Renal cortex interstitium (tissue), 11 donors: ENCODE data around the gene LPCAT2. TPM values are rescaled to one million over a fixed set of nuclear protein-coding genes. Genes with fewer than 3 reads are reported as not detected.

Experiments
- DNase-seq, 11 donors: peaks; one replicate each; pipeline ENCODE4 v3.0.0-alpha.2; 2013; ENCODE audit warnings: low read depth in 9 of 11, low spot score in 4 of 11; ENCODE audit errors: extremely low read depth in 1 of 11
- polyA plus RNA-seq, 3 donors: library from polyadenylated mRNA; unstranded; fragments of 120-200 nt; gene quantifications; one replicate each; pipeline ENCODE4 v1.2.1, GENCODE V29; 2013; ENCODE audit not compliant: insufficient read length in 3 of 3

The LPCAT2 gene
- polyA plus RNA-seq, 3 donors = 7.0 to 12.5 (median 8.4) TPM

DNA sequence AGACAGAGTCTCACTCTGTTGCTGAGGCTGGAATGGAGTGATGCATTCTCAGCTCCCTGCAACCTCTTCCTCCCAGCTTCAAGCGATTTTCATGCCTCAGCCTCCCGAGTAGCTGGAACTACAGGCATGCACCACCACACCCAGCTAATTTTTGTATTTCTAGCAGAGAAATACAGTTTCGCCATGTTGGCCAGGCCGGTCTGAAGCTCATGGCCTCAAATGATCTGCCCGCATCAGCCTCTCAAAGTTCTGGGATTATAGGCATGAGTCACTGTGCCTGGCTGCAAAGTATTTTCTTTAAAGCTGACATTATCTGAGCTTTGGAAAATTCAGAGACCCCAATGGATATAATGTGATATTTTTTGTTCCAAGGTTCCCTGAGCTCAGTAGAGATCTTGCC lies 115.8 kb downstream of the LPCAT2 start:
- no peak for DNase-seq

DNA sequence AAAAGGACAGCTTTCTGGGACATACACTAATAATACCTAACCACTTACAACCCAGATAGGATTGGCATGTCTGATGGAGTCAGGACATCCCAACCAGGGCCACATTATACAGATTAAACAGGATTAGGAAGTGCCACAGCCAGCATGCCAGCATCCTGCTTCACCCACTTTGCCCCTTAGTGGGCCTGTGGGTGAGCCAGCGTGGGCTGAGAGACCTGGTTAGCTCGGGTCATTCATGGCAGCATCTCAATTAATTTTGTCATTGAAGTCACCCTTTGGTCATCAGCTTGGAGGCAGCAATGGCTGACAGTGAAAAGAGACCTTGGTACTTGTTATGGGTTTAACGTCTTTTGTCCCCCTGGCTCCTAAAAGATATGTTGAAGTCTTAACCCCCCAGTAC lies 117.0 kb downstream of the LPCAT2 start:
- no peak for DNase-seq

DNA sequence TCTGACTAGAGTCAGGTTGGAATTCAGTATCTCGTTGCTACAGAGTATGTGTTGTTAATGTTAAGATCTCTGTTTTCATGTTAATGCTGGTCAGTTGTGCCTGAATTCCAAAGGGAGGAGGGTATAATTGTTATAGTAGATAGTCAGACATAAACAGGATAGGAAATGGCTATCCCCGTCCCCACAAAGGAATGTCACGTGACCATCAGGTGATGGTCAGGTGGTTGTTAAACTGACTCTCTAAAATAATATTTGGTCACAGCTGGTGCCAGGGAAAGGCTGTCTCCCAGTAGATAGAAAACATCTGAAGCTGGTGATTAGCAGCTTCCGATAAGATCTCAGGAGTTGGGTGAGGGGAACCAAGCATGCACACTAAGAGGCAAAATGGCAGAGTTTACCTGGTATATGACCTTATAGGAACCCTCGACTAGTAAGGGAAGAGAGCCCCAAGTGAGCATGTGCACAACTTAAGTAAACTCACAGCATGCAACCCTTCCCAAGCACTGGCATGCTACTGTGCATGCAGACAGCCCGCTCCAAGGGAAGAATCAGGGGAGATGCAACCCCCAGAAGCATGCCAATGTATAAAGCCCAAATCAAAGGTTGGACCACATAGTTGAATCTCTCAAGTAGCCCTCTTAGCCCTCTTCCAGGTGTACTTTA lies 119.6 kb downstream of the LPCAT2 start:
- no peak for DNase-seq

DNA sequence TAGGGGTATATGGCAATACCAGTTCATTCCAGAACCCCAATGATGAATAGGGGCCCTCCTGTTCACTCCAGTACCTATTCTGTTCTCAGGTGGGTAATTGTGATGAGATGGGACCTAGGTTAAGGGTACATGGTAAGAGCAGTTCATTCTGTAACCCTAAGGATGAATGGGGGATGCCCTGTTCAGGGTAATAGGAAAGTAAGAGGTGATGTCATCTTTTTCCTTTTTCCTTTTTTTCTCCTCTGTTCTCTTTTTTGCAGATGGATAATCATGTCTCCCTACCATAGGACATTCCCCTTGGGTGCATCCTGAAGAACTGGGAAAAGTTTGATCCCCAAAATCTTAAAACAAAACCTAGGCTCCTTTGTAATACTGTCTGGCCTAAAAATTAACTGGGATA lies 121.9 kb downstream of the LPCAT2 start:
- DNase-seq = no peak

DNA sequence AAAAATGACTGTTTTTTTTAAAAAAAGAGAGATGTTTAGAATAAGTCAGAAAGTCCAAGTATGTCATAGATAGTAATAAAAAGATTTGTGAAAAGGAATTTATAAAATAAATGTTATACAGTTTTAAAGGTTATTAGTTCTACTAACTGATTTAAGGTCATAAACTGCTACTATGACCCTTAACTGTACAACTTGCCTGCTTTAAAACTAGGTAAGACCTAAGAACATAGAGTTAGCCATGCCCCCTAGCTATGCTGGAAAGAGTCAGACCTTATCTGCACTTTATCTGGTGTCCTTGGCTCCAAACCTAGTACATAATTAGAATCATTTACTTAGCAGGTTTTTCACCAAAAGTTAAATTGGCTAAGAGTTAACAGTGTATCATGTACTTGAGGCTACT lies 123.4 kb downstream of the LPCAT2 start:
- DNase-seq = no peak

DNA sequence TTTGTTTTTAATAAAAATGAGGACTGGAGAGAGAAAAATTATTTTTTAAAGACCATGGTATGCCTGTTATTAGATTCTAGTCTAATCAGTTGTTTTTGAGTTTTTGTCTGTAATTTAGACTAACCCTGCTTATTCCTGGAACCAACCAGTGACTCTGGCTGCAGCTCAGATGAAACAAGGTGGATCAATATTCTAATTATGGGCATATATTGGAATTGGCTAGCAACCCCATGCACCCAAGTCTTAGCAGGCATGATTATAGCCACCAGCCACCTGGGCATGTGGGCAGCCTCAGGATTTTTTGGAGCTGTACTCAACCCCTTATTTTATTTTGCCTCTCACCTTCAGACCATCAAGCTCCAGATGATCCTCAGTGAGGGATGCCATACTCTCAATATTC lies 125.3 kb downstream of the LPCAT2 start:
- no peak for DNase-seq

Other genes starting within 250 kb of the LPCAT2 start
- 1 to 10 TPM; 4.2 to 7.9 (median 5.5) TPM for gene IRX6, start 184.9 kb upstream of the LPCAT2 start, polyA plus RNA-seq
- 100 to 1,000 TPM; 263 to 296 (median 271) TPM for gene MMP2, start 29.9 kb upstream of the LPCAT2 start, polyA plus RNA-seq
- gene CAPNS2, start 57.6 kb downstream of the LPCAT2 start, polyA plus RNA-seq = not detected
- under 1 TPM; 0.08 to 0.17 (median 0.10) TPM for gene SLC6A2, start 146.9 kb downstream of the LPCAT2 start, polyA plus RNA-seq